HFFc6 (cell line): ENCODE data around the gene OR8K5. TPM values are rescaled to one million over a fixed set of nuclear protein-coding genes. Genes with fewer than 3 reads are reported as not detected.

Source experiments
- DNase-seq: peaks from one replicate; pipeline ENCODE4 v3.0.0-alpha.2; 2018
- H3K27ac Mint-ChIP-seq: 2 replicates; pipeline ENCODE4 v1.8.0; 2020; ENCODE audit warnings: mild to moderate bottlenecking, mixed read lengths
- H3K27me3 Mint-ChIP-seq: 2 replicates; pipeline ENCODE4 v1.8.0; 2021; ENCODE audit warnings: mild to moderate bottlenecking, moderate library complexity, mixed read lengths; ENCODE audit not compliant: insufficient read depth
- H3K36me3 Mint-ChIP-seq: 2 replicates; pipeline ENCODE4 v1.8.0; 2021; ENCODE audit warnings: low read depth, mixed read lengths
- H3K4me1 Mint-ChIP-seq: 2 replicates; pipeline ENCODE4 v1.8.0; 2020; ENCODE audit warnings: low read depth, mixed read lengths
- H3K4me3 Mint-ChIP-seq: 2 replicates; pipeline ENCODE4 v1.8.0; 2020; ENCODE audit warnings: mild to moderate bottlenecking, moderate library complexity, mixed read lengths
- H3K9me3 Mint-ChIP-seq: 2 replicates; pipeline ENCODE4 v1.8.0; 2020; ENCODE audit warnings: mild to moderate bottlenecking, mixed read lengths
- CTCF ChIP-seq: fragments of 200-600 bp; sonication (generic); IDR thresholded peaks from 2 replicates; pipeline ENCODE4 v1.5.0; 2021; ENCODE audit warnings: antibody characterized with exemption, mild to moderate bottlenecking
- long read RNA-seq: library from polyadenylated mRNA; unstranded; transcript quantifications from one replicate; pipeline ENCODE4 v2.0.0, GENCODE V29; 2019
- total RNA-seq, 6 experiments: library from RNA; stranded (reverse); fragmentation: NEBNext Ultra II Directional; extraction: Animal tissue kit (Norgen Biotek cat#: 25700); gene quantifications; 2 replicates in 1 of 6; 3 replicates in 5 of 6; pipeline ENCODE4 v1.2.3, GENCODE V29; 2021

The OR8K5 gene
- total RNA-seq, result not detected
- long read RNA-seq, result 0 reads

- TF ChIP-seq CTCF, result no peak
- no peak within 1 kb of the TSS for H3K27ac Mint-ChIP-seq
- H3K36me3 Mint-ChIP-seq, result no peaks in the 10 kb centered on the region
- H3K9me3 Mint-ChIP-seq, result peaks cover 8% of the 10 kb centered on the region
- H3K4me3 Mint-ChIP-seq, result no peak within 1 kb of the TSS
- H3K27me3 Mint-ChIP-seq, result no peaks in the 10 kb centered on the region
- H3K4me1 Mint-ChIP-seq, result no peaks in the 10 kb centered on the region
- no peak for DNase-seq
Measured at GRCh38 chr11:56160217-56160616, at the start of gene OR8K5. Gene OR8K5, minus strand, starts transcription at chr11:56160317. Its CDS starts 0 bp downstream, at chr11:56160317.

- no peaks in the 10 kb centered on the region for H3K36me3 Mint-ChIP-seq
- no peaks in the 10 kb centered on the region for H3K27me3 Mint-ChIP-seq
- no peak overlapping the region for H3K4me3 Mint-ChIP-seq
- DNase-seq, result no peak
- no peak overlapping the region for H3K27ac Mint-ChIP-seq
- no peak for TF ChIP-seq CTCF
- peaks cover 16% of the 10 kb centered on the region for H3K9me3 Mint-ChIP-seq
- no peaks in the 10 kb centered on the region for H3K4me1 Mint-ChIP-seq
Measured at GRCh38 chr11:56207790-56208189, 47.7 kb upstream of the OR8K5 start.

- Mint-ChIP-seq H3K4me3 (no peak overlapping the region), H3K36me3 (no peaks in the 10 kb centered on the region; the same call in 1 of the 2 replicates), H3K4me1 (no peaks in the 10 kb centered on the region), H3K27me3 (no peaks in the 10 kb centered on the region), H3K27ac (no peak overlapping the region), H3K9me3 (peaks cover 32% of the 10 kb centered on the region)
- DNase-seq, result no peak
- TF ChIP-seq CTCF, result no peak
Measured at GRCh38 chr11:56197367-56197766, 37.2 kb upstream of the OR8K5 start.

- H3K36me3 Mint-ChIP-seq, result no peaks in the 10 kb centered on the region; the same call in 1 of the 2 replicates
- TF ChIP-seq CTCF, result no peak
- H3K27ac Mint-ChIP-seq, result no peak overlapping the region
- no peaks in the 10 kb centered on the region for H3K27me3 Mint-ChIP-seq
- no peak for DNase-seq
- no peaks in the 10 kb centered on the region for H3K4me1 Mint-ChIP-seq
- H3K9me3 Mint-ChIP-seq, result peaks cover 30% of the 10 kb centered on the region
- H3K4me3 Mint-ChIP-seq, result no peak overlapping the region
Measured at GRCh38 chr11:56196705-56197104, 36.6 kb upstream of the OR8K5 start.

GRCh38 chr11:56188602-56189001, 28.5 kb upstream of the OR8K5 start:
- Mint-ChIP-seq H3K27me3 (no peaks in the 10 kb centered on the region), H3K4me3 (no peak overlapping the region), H3K9me3 (peaks cover 27% of the 10 kb centered on the region), H3K4me1 (no peaks in the 10 kb centered on the region), H3K36me3 (no peaks in the 10 kb centered on the region; the same call in 1 of the 2 replicates), H3K27ac (no peak overlapping the region)
- no peak for DNase-seq
- no peak for TF ChIP-seq CTCF

GRCh38 chr11:56183459-56183858, 23.3 kb upstream of the OR8K5 start:
- DNase-seq, result no peak
- no peak for TF ChIP-seq CTCF
- Mint-ChIP-seq H3K4me1 (no peaks in the 10 kb centered on the region), H3K9me3 (peaks cover 23% of the 10 kb centered on the region), H3K36me3 (no peaks in the 10 kb centered on the region), H3K27ac (no peak overlapping the region), H3K27me3 (no peaks in the 10 kb centered on the region), H3K4me3 (no peak overlapping the region)
